A673 (cell line): Measurements from ENCODE around the gene TAAR5. TPM values are rescaled to one million over a fixed set of nuclear protein-coding genes. Genes with fewer than 3 reads are reported as not detected.

Experiments used
- BruUV-seq: library from RNA; stranded (reverse); fragments of 400-500 nt; replicated peaks from 2 replicates; lab custom pipeline; 2021; lab: Mats Ljungman, UMichigan
- CTCF ChIA-PET: fragments of 300-600 bp; sonication (Branson Sonifier 250); formaldehyde crosslinking; loops from one replicate; lab custom pipeline; 2022; ENCODE audit warnings: antibody characterized with exemption; lab: Charles Lee
- POLR2A ChIA-PET: fragments of 300-600 bp; sonication (Branson Sonifier 250); formaldehyde crosslinking; loops from one replicate; lab custom pipeline; 2022; ENCODE audit warnings: antibody characterized with exemption; ENCODE audit not compliant: low non-redundant PET; lab: Charles Lee
- DNase-seq: peaks from one replicate; pipeline ENCODE4 v3.0.0-alpha.2; 2015; ENCODE audit warnings: low spot score
- H3K27ac ChIP-seq: fragments of 200-600 bp; sonication (generic); 2 replicates; pipeline ENCODE4 v1.5.1; 2016; ENCODE audit warnings: mixed run types, low read depth, mild to moderate bottlenecking, mixed read lengths, antibody characterized with exemption, low read length; ENCODE audit not compliant: poor library complexity, severe bottlenecking
- H3K27me3 ChIP-seq: fragments of 200-600 bp; sonication (generic); replicated peaks from 2 replicates; pipeline ENCODE4 v1.6.1; 2017; ENCODE audit warnings: mixed run types, low read depth, mild to moderate bottlenecking, mixed read lengths, antibody characterized with exemption, low read length; ENCODE audit not compliant: insufficient read depth, poor library complexity
- H3K36me3 ChIP-seq: fragments of 200-600 bp; sonication (generic); 2 replicates; pipeline ENCODE4 v1.6.1; 2016; ENCODE audit warnings: mixed run types, mild to moderate bottlenecking, mixed read lengths, antibody characterized with exemption, low read length; ENCODE audit not compliant: insufficient read depth, poor library complexity, severe bottlenecking
- H3K4me1 ChIP-seq: fragments of 200-600 bp; sonication (generic); 2 replicates; pipeline ENCODE4 v1.6.1; 2017; ENCODE audit warnings: mixed run types, mild to moderate bottlenecking, mixed read lengths, antibody characterized with exemption, low read length; ENCODE audit not compliant: insufficient read depth, poor library complexity, severe bottlenecking
- H3K4me3 ChIP-seq: fragments of 200-600 bp; sonication (generic); 2 replicates; pipeline ENCODE4 v1.5.1; 2016; ENCODE audit warnings: low read depth, mixed run types, mild to moderate bottlenecking, mixed read lengths, low read length; ENCODE audit not compliant: poor library complexity, severe bottlenecking
- H3K9me3 ChIP-seq: fragments of 200-600 bp; sonication (generic); 2 replicates; pipeline ENCODE4 v1.6.1; 2016; ENCODE audit warnings: mixed run types, low read depth, mild to moderate bottlenecking, mixed read lengths, antibody characterized with exemption, low read length; ENCODE audit not compliant: poor library complexity, severe bottlenecking
- CTCF ChIP-seq: fragments of 300-800, 200-600 bp; sonication (generic); conservative IDR thresholded peaks from 2 replicates; pipeline ENCODE4 v1.5.1; 2017; ENCODE audit warnings: low read depth, mild to moderate bottlenecking, antibody characterized with exemption, low read length, moderate library complexity, mixed read lengths
- EZH2 ChIP-seq: fragments of 200-600 bp; sonication (generic); IDR thresholded peaks from 2 replicates; pipeline ENCODE4 v1.6.1; 2017; ENCODE audit warnings: borderline replicate concordance, low read depth, mild to moderate bottlenecking, mixed read lengths, antibody characterized with exemption, low read length; ENCODE audit not compliant: poor library complexity, severe bottlenecking
- intact Hi-C: fragments of 100-400 bp; cut with micrococcal nuclease; formaldehyde crosslinking; loops from one replicate; pipeline ENCODE4 v1.10.0; 2022; ENCODE audit not compliant: unreplicated experiment
- total RNA-seq: library from RNA; stranded (reverse); gene quantifications from 2 replicates; pipeline ENCODE4 v1.2.3, GENCODE V29; 2021

Gene TAAR5
- total RNA-seq, 1 experiment from 2014 or later, result not detected

GRCh38 chr6:132569170-132569569, 20.4 kb downstream of the TAAR5 start:
- H3K4me1 ChIP-seq, result no peaks in the 10 kb centered on the region
- TF ChIP-seq CTCF (no peak), EZH2 (no peak)
- no peaks in the 10 kb centered on the region for H3K36me3 ChIP-seq
- ChIA-PET POLR2A (no interaction called here), CTCF (no interaction called here)
- intact Hi-C loops, result no loop called here
- H3K9me3 ChIP-seq, result no peaks in the 10 kb centered on the region
- no peak overlapping the region for H3K4me3 ChIP-seq
- H3K27me3 ChIP-seq, result peaks cover 81% of the 10 kb centered on the region
- no peak overlapping the region for H3K27ac ChIP-seq
- BruUV-seq, result no TSS peak
- no peak for DNase-seq

- ChIA-PET CTCF (no interaction called here), POLR2A (no interaction called here)
- intact Hi-C loops, result no loop called here
- Histone ChIP-seq H3K27me3 (peaks cover 81% of the 10 kb centered on the region), H3K27ac (no peak overlapping the region), H3K4me1 (no peaks in the 10 kb centered on the region), H3K9me3 (no peaks in the 10 kb centered on the region), H3K4me3 (no peak overlapping the region), H3K36me3 (no peaks in the 10 kb centered on the region)
- BruUV-seq, result no TSS peak
- no peak for DNase-seq
- TF ChIP-seq CTCF (no peak), EZH2 (no peak)
Observed at GRCh38 chr6:132568611-132569010, 20.9 kb downstream of the TAAR5 start.

- Histone ChIP-seq H3K27ac (no peak overlapping the region), H3K36me3 (no peaks in the 10 kb centered on the region), H3K9me3 (no peaks in the 10 kb centered on the region), H3K27me3 (peaks cover 83% of the 10 kb centered on the region), H3K4me3 (no peak overlapping the region), H3K4me1 (no peaks in the 10 kb centered on the region)
- TF ChIP-seq CTCF (no peak), EZH2 (no peak)
- ChIA-PET CTCF (no interaction called here), POLR2A (interaction anchor here (0.6 kb wide), 1 partner anchor 255 kb away, joined by 3 read pairs; no protein-coding TSS in a partner anchor)
- no peak for DNase-seq
- intact Hi-C loops, result no loop called here
- no TSS peak for BruUV-seq
Observed at GRCh38 chr6:132567566-132567965, 22.0 kb downstream of the TAAR5 start.
